GM18858 (cell line): Measurements from ENCODE around the gene MKNK1.

Source experiments
- ATAC-seq: cut with Tn5 transposase; IDR thresholded peaks from one replicate; pipeline ENCODE4 v1.9.1; 2021; ENCODE audit not compliant: unreplicated experiment

The MKNK1 gene

DNA sequence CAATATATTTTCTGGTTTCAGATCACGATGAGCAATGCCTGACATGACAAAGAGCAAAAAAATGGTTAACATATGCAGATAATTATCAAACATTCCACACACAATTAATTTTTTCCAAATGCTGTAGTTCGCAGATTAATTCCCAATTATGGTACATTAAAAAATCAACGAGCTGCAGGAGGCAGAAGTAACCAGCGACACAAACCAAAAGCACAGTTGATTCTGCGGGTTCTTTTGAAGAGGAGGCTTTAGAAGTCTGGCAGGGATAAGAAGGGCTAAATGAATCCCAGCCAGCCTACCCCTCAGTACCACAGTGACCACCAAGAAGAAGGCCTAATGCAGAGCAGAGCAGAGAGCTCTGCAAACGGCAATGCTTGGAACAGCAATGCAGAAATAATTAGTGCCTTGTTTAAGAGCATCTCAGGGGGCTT lies 35.6 kb downstream of the MKNK1 start:
- ATAC-seq: no peak

DNA sequence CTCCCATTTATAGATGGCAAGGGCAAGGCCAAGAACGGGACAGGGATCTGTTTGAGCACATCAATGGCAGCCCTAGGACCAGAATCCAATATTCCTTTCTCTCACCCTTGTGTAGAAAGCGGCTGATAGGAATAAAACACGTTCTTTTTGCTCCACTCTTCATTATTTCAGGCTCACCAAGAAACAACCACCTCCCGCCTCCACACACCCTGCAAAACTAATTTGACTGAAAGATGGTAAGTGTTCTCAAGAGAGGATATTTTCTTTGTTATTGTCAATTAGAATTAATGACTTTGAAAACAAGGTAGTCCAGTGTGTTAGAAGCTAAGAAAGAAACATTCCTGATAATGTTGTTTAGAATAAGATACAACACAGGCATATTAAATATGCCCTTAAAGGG lies 40.7 kb downstream of the MKNK1 start:
- no peak for ATAC-seq

DNA sequence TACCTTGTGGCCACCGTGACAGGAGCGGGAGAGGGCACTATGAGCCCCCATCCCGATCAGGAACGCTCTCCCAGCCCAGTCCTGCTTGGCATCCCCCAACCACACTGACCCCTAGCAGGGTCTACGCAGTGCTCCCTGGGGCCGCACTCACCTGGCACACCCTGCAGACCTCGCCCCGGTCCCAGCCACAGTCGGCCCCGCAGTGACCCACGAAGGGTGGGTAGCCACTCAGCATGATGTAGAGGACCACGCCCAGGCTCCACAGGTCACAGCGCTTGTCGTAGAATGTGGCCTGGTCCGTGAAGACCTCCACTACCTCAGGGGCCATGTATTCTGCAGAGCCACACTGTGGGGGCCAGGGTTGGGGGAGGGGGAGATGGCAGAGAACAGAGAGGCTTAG lies 41.6 kb downstream of the MKNK1 start:
- ATAC-seq: no peak

DNA sequence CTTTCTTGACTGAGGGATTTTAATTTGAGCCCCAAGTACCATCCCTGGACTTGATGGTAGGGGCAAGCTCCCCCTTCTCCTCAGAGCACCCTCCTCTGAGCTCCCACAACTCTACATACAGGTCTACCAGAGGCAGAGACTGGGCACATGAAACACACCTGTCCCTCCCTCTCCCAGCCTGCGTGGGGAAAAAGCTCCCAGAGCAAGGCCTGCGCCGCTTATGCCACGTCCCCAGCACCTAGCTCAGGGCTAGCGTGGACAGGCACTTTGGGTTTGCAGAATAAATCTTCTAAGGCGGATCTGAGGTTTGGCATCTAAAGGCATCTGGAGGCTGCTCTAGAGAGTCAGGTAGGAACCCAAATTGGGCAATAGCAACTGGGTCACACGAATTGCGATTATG lies 45.1 kb downstream of the MKNK1 start:
- ATAC-seq: no peak

DNA sequence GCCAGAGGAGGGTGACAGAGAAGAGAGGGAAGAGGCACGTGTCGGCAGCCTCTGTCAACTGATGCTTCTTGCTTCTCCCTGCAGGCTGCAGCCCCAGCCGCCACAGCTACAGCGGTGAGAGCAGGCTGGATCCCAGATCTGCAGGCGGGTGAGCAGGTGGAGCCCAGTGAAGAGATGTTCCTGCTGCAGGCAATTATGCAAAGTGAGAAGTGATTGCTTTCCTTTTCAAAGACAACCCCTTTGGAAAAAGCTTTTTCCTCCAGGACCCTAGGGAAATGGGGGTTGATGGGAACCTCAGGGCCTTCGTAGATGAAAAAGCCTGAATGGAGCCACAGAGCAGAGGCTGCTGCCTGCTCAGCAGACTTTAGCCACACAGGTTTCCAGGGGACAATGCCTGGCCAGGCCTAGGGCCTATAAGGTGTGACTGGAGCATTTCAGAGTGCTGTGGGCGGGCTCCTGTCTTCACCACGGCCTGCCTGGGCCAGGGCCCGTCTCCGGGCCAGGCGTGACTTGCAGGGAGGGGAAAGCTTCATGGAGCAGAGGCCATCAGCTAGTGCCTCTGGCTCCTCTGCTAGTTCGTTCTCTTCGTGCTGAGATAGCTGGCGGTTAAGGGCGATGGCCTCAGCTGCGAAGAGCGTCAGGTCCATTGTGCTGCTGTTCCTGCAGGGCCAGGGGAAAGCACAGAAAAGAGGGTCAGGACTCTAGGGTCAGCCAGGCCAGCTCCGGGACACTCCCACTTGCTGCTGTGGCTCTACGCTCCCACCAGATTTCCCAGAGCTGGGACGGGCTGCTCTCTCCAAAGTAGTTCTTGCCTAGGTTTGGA lies 45.7 kb downstream of the MKNK1 start:
- no peak for ATAC-seq

DNA sequence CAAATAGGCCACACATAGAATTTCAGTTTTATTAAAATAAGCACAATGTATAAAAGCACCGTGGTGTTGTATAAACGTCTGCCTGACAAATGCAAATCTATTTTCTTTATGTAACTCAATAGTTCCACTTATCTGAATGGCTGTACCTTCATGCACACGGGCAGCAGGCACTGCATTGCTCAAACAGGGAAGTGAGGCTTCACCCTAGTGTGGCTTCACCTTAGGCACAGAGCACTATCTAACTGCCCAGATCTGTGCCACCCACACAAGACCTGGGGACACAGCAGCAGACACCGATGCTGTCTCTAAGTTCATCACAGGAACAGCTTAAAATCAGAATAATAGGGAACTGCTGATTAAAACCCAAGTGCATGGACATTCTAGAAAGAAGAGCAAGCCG lies 46.7 kb downstream of the MKNK1 start:
- ATAC-seq: no peak

DNA sequence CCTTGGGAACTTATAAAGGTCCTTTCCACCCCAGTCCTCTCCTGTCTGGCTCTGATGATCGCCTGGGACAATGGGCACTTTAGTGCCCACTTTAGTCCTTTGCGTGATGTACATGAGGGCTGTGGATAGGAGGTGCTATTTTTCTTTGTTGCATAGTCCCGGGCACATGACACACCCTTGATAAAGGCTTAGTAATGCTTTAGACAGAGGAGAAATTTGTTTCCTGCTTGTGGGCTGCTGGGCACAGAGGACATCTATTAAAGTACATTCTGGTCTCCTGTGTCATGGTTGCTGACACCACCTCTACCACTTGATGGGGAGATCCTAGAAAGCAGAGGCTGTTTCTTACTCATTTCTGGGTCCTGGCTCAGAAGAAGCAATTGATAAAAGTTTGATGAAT lies 47.2 kb downstream of the MKNK1 start:
- ATAC-seq: no peak

DNA sequence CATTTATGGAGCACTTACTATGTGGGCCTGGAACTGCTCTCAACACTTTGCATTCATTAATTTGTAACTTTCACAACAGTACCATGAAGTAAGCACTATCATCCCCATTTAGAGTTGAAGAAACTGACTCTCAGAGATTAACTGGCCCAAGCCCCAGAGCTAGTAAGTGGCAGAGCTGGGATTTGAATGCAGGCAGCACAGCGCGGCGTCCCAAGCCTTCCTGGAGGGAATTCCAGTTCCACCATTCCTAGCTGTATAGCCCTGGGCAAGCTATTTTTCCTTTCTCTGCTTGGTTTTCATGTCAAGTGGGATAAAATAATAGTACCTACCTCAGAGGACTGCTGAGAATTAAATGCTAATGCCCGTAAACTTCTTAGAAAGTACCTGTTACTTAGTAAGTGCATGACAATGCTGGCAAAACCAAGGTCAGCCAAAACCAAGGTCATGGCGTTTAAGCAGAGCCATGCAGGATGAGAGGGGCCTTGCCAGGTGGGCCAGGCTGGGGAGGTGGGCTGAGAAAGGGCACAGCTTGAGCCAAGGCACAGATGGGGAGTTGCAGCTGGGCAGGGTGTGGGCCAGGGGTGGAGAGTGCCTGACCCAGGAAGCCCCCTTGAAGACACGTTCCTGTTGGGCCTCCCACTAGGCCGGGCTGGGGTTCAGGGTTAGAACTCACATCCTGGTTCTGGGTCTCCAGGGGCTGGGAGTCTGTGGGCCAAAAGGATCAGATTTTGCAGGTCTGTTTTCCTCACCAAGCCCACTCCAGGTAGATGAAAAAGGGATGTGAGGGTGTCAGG lies 48.0 kb downstream of the MKNK1 start:
- no peak for ATAC-seq

DNA sequence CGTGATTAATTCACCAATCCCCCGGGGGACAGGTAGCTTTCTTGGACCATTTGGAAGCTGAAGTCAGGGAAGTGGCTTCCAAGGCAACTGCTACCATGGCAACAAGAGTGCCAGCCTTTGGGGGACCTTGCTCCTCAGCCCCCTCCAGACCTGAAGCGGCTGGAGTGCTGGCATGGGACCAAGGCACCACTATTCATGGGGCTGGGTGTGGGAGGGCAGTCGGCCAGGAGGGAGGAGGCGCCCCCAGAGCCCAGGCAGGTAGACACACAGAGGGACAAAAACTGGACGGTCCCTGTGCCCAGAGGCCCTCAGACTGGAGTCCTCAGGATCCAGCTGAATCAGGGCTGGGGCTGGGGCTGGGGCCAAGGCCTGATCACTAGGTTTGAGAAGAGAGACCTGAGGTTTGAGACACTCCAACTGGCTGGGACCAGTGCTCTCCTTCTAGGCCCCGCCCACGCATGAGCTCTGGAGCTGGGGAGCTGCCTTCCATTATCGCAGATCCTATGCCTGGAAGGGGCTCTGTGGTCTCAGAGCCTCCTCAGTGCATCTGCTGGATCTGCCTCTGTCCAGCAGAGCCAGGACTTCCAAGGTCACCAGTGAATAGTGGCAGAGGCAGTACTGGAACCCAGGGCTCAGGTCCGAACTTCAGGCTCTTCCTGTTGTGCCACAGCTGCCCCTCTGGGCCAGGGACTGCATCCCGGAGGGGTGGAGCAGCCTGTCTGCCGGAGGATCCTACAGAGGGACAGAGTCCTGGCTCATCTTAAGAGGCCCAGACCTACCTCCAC lies 49.3 kb downstream of the MKNK1 start:
- no peak for ATAC-seq

DNA sequence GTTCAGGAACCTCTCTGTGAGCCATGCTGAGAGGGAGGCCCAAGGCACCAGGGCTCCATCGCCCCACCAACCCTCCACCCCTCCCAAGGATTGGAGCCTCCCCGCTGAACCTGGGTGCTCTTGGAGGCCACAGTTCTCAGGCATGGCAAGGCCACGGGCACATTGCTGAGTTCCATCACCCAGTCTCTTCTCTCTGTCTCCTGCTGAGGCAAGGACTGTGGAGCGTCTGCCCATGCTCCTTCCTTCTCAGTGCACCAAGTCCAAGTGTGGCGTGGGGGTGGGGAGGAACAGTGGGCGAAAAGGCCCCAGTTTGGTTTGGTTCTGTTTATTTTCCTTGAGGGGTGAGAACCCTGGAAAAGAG lies 49.9 kb downstream of the MKNK1 start:
- no peak for ATAC-seq

DNA sequence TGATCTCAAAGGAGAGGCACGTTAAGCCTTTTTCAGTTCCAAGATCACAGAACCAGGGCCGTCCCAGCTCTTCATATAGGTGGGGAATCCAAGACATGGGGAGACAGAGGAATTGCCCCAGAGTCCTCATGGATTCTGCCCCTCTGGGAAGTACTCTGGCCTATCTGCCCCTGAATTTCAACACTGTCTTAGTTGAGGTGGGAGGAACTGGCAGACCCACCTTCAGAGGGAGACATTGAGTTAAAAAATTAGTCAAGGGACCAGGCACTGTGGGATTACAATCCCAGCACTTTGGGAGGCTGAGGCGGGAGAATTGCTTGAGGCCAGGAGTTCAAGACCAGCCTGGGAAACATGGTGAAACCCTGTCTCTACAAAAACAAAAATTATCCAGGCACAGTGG lies 50.6 kb downstream of the MKNK1 start:
- ATAC-seq: no peak

DNA sequence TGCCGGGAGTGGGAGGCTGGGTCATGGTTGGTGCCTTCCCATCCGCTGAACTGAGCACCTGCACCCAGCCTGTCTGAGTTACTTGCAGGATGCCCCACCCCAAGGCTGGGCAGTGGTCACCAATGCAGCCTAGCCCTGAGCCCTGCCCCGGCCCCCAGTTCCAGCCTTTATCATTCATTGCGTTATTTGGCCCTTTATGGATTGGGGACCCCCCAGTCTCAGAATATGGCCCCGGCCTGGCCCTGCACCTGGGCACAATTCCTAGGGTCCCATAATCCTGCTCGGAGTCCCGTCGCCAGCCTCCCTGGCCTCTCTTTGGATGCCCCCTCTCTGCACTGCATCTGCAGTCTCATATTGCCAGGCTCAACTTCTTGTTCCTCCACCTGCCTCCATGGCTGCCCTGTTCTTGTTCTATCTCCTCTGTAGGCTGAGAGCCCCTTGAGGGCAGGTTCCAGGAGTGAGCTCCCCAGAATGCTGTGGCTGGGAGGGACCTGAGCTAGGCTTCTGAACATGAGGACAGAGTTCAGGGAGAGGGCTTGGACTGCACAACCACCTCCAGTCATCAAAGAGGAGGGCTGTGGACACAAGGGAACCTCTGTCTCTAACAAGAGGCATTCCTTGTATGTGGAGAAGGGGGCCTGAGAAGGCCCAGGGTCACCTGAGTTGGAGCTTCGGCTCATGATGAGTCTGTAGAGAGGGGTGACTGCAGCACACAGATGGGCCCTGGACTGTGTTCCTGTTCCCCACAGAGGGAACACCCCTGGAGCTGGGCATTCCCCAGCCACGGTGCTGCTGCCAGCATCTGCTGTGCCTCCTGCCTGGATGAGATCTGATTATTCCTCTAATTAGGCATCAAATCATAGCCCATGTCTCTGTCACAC lies 51.5 kb downstream of the MKNK1 start:
- ATAC-seq: no peak

DNA sequence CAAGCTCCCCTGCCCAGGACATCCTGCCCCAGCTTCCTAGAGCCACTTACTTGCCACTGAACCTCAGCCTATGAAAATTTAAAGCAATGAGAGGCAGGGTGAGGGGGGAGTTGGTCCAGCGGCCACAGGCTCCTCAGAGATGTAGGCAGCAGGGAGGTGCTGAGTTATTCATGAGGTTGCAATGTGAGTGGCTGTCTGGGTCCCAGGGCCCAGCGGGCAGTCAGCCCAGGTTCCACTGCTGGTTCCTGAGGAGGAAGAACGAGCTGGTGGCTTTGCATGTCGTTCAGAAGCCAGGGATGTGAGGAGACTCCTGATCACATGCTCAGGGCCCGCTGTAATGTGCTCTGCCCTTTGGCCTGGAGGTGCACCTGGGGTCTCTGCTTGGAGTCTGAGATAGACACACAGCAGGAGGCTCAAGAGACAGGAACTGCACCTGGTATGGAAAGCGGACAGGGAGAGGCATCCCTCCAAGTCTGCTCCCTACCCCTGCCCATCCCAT lies 52.4 kb downstream of the MKNK1 start, which contains the start of gene KNCN:
KNCN (minus strand) TSS at position 51 of the 499 bp plus-strand sequence. CDS start 432 bp downstream, outside the sequence.
- ATAC-seq: no peak

DNA sequence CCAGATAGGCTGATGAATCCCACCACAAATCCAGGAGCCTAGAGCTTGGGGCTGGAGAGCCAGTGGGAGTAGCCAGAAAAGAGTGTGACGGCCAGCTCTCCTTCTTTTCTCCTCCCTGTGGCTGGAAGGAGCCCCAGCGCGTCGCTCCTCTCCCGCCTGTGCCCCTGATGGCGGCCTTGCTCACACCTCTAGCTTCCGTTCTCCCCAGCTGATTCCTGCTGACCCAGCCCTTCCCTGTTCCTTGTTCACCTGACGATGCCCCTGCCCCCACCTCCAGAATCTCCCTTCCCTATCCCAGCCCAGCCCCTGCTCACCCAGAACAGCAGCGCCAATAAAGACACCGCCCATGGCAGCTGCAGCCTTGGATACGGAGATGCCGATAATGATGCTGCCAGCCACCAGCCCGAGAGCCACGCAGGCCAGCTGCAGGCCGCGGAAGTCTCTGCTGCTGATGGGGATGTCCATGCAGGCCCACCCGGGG lies 53.3 kb downstream of the MKNK1 start:
- ATAC-seq: no peak

DNA sequence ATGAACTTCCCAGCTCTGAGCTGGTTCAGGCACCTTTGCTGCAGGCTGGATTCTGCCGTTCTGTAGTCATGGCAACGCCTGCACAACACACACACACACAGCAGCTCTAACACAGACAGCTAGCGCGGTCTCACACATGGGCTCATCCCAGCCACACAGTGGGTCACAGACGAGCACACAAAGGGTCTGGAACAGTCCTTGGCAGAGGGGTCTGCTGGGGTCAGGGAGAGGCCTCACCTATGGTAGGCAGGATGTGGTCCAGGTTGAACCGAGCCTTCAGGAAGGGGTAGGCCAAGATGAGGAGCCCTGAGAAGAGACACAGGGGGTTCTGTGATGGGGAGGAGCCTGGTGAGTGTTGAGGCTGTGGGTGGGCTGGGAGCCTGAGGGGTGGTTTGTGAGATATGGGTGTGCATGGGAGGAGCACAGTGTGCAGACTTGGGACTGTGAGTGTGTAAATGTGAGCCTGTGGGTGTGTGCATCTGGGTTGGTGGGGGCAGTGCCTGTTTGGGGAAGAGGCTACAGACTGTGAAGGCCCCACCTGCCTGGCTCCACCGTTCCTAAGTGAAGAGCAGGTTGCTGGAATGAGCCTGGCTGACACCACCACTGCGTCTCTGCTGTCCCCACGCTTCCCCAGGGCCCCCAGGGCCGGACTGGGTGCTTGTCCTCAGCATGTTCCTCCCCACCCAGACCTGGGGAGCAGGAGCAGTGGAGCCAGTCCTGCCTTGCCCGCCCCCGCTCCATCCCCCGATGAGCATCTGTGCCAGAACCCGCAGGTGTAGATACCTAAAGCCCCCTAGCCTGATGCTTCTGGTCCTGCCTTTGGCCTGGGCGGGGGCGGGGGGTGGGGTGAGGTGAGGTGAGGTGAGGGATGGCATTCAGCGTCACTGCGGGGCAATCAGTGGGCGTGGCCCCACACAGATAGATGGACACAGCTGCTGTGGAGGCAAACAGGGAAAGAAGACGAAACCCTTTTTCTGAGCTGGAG lies 54.1 kb downstream of the MKNK1 start:
- ATAC-seq: no peak

DNA sequence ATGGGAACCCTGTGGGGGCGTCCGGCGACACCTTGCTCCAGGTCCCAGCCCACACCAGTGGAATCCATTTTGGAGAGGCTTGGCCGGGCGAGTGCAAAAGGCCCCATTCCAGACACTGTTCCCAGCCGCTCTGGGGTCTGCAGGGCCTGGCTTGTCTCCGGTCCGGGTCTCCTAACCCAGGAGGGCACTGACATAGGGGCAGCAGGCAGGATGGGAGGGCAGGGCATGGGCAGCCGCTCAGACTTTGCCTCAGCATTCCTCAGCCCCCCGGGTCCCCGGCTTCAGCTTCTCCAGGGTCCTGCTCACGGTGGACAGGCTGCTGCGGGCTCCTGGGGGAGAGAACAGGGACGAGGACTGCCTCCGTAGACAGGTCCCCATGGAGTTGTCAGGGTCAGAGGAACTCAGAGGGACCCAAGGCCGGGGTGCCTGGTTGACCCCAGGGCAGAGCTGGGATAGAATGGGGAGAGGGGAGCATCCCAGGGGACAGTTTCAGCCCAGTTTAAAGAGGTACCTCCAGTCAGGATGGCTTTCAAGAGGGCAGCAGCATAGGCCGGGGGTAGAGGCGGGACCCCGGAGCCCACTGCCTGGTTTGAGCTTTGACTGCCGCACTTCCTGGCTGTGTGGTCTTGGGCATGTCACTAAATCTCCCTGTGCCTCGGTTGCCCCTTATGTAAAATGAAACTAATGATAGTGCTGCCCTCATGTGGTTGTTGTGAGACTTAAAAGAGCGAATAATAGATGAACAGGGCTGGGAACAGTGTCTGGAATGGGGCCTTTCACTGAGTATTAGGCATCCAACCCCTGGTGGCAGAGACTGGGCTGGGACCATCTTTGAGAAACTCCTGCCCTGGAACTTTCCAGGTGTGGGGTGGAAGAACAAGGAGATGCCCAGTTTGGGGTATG lies 56.3 kb downstream of the MKNK1 start:
- ATAC-seq: no peak

DNA sequence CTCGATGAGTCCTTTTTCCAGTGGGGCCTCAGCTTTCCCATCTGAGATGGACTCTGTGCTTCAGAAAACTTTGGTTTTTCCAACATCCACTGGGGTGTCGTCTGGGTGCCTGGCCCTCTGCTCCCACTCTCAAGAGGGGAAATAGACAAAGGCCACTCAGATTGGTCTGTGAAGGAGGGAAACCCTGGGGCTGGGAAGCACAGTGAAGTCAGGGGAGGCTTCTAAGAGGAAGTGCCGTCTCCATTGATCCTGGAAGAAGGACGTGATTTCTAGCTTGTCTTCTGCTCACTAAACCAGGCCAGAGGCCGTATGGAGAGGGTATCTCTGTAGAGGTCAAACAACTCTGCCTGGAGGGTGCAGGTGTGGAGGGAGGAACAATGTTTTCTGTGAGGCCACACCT lies 57.9 kb downstream of the MKNK1 start:
- no peak for ATAC-seq

DNA sequence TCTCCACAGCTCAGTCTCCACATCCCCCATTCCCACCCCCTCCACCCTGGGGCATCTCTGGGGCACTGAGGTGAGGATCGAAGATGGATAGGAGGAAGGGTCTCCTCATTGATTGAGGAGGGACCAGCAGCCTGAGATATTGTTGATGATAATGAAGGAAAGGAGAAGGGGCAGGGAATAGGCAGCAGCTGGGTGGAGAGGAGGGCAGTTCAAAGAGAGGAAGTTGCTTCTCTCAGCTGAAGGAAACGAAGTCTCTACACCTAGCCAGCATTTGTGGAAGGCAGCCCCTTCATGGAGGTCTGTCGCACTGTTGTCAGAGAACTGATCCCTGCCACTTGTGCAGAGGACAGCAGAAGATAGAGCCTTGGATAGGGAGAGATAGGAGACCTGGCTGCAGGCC lies 58.3 kb downstream of the MKNK1 start:
- no peak for ATAC-seq
